ENCODE results near the gene CD276. TPM values are rescaled to one million over a fixed set of nuclear protein-coding genes. Genes with fewer than 3 reads are reported as not detected.

Gene CD276
- total RNA-seq, 2 donors from 2014 or later = 24.6 to 59.7 TPM

DNA sequence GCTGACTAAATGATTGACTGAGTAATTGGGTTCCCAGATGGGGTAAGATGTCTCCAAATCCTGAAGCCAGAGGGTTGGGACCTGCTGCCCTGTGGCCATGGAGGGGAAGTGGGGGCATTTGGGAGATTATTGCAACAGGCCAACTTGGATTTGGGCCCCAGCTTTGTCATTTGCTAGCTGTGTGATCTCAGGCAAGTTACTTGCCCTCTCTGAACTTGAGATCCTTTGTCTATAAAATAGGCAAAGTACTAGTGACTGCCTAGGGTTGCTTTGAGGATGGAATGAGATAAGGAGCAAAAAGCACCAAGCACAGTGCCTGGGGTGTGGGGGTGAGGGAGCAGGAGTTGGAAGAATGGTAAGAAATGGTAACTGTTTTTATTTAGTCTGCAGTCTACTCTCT lies 73.4 kb downstream of the CD276 start:
- TF ChIP-seq POLR2A (IDR thresholded peaks at IDR 0.05) (no peak), CTCF (IDR thresholded peaks at IDR 0.05) (no peak)
- H3K27me3 ChIP-seq = peaks cover 0 to 1% of the 10 kb centered on the region in 2 donors
- intact Hi-C loops (cut with DNase I) = no loop called here
- no peaks in the 10 kb centered on the region for H3K9me3 ChIP-seq
- H3K4me1 ChIP-seq = peaks cover 1% of the 10 kb centered on the region
- no peaks in the 10 kb centered on the region for H3K36me3 ChIP-seq (replicated peaks in 1 of 2; ENCODE audit: insufficient read depth in 1 of 2, low read depth in 2 of 2)
- no peak for ATAC-seq
- no peak overlapping the region for H3K4me3 ChIP-seq
- no peak for DNase-seq
- no peak overlapping the region for H3K27ac ChIP-seq

DNA sequence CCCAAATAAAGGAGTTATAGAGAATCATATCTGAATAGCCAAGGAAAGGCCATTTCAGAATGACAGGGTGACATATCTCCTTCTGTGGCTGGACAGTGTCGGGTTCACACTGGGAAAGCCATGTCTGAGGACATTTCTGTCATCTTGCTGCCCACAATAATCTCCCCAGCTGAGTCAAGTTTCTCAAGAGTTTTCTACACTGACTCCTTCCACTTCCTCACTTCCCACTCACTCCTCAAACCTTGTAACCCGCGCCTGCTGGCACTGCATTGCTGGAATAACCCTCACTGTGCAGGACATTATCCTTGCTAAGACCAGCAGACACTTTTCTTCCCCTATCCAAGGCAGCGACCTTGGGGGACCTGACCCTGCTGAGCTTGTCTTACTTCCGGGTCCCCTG lies 74.3 kb downstream of the CD276 start:
- TF ChIP-seq CTCF (IDR thresholded peaks at IDR 0.05) (no peak), POLR2A (IDR thresholded peaks at IDR 0.05) (no peak)
- 51% methylated on average over 5 of the region's 5 CpGs for WGBS, 2 donors
- Histone ChIP-seq H3K36me3 (replicated peaks in 1 of 2; ENCODE audit: insufficient read depth in 1 of 2, low read depth in 2 of 2) (no peaks in the 10 kb centered on the region), H3K9me3 (no peaks in the 10 kb centered on the region), H3K27ac (no peak overlapping the region), H3K27me3 (no peaks in the 10 kb centered on the region), H3K4me3 (no peak overlapping the region), H3K4me1 (no peaks in the 10 kb centered on the region)
- intact Hi-C loops (cut with DNase I) = no loop called here
- no peak for ATAC-seq
- DNase-seq = no peak

- TF ChIP-seq POLR2A (IDR thresholded peaks at IDR 0.05) (no peak), CTCF (IDR thresholded peaks at IDR 0.05) (no peak)
- Histone ChIP-seq H3K4me1 (no peaks in the 10 kb centered on the region), H3K27me3 (no peaks in the 10 kb centered on the region), H3K9me3 (no peaks in the 10 kb centered on the region), H3K36me3 (replicated peaks in 1 of 2; ENCODE audit: insufficient read depth in 1 of 2, low read depth in 2 of 2) (no peaks in the 10 kb centered on the region), H3K4me3 (no peak overlapping the region), H3K27ac (no peak overlapping the region)
- WGBS, 2 donors = 40 to 42% methylated on average over 11 of the region's 11 CpGs
- no peak for DNase-seq
- no peak for ATAC-seq
- intact Hi-C loops (cut with DNase I) = no loop called here
Observed at GRCh38 chr15:73760330-73761329, 76.4 kb downstream of the CD276 start.

- DNase-seq = no peak
- ATAC-seq = no peak
- WGBS, 2 donors = 49 to 62% methylated on average over 3 of the region's 3 CpGs
Observed at GRCh38 chr15:73763931-73764330, 79.7 kb downstream of the CD276 start.

More at GRCh38 chr15:73763931-73764330, 79.7 kb downstream of the CD276 start:
- H3K9me3 ChIP-seq = no peaks in the 10 kb centered on the region
- H3K36me3 ChIP-seq (replicated peaks in 1 of 2; ENCODE audit: insufficient read depth in 1 of 2, low read depth in 2 of 2) = no peaks in the 10 kb centered on the region
- intact Hi-C loops (cut with DNase I) = no loop called here
- H3K27ac ChIP-seq = no peak overlapping the region
- H3K4me3 ChIP-seq = no peak overlapping the region
- H3K27me3 ChIP-seq = no peaks in the 10 kb centered on the region
- no peaks in the 10 kb centered on the region for H3K4me1 ChIP-seq
- TF ChIP-seq POLR2A (IDR thresholded peaks at IDR 0.05) (no peak), CTCF (IDR thresholded peaks at IDR 0.05) (no peak)

Other genes with a start within 250 kb of the CD276 start
- gene REC114, start 241.2 kb upstream of the CD276 start, total RNA-seq = not detected
- gene NPTN, start 51.0 kb upstream of the CD276 start, total RNA-seq = 10 to 100 TPM; 34.2 to 39.9 TPM
- 1 to 10 TPM; 1.3 to 3.6 TPM for gene INSYN1, start 69.0 kb downstream of the CD276 start, total RNA-seq
- not detected for gene TBC1D21, start 189.2 kb downstream of the CD276 start, total RNA-seq
- 10 to 100 TPM in 1 of 2 donors, 1 to 10 TPM in 1; 8.6 to 14.5 TPM for gene LOXL1, start 242.1 kb downstream of the CD276 start, total RNA-seq